Measurements from ENCODE around the gene TMA7B.

Gene TMA7B

DNA sequence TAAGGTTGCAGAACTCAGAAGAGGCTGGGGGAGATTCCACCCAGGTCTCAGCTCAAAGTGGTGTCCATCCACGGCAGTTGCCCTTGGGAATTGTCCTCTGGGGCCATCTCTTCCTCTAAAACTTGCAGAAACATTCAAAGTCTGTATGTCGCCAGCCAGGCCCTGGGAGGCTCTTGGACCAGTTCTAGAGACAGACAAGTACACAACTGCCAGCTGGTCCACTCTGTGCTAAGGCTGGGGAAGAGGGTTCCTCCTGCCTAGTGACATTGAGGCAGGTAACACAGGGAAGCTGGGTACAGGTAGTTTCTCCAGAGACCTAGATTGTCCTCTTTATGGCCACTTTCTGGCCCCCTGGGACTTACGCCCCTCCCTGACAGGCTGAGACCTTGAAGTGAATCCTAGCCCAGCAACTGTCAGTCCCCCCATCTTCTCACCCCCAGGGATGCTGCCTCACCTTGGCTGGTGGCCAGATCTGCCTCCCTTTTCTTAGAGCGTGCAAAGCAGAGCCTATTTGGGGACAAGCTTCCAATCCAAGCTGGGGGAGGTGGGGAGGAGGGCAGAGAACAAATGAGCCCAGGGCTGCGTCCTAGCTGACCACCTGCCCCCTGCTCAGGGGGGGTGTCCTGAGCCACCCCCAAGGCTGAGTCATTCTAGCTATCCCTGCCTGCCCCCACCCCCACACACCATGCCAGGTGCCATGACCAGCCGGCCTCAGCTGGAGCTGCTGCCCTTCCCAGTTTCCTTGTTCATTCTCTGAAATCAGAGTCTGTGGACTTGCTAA lies 42.9 kb downstream of the TMA7B start:
- no peaks in the 10 kb centered on the region for H3K4me1 ChIP-seq (ENCODE audit: control insufficient read depth, insufficient read depth, low read length, unreplicated experiment)
- H2AFZ ChIP-seq (ENCODE audit: low read length, unreplicated experiment) = no peak overlapping the region
- no peak overlapping the region for H3K4me3 ChIP-seq (ENCODE audit: low read depth, low read length)
- H3K36me3 ChIP-seq (ENCODE audit: insufficient read depth, low read length) = no peaks in the 10 kb centered on the region
- H3K79me2 ChIP-seq (ENCODE audit: control insufficient read depth, insufficient read depth, low read length, unreplicated experiment) = no peaks in the 10 kb centered on the region
- H3K27ac ChIP-seq (ENCODE audit: low read depth, low read length) = no peak overlapping the region
- H3K27me3 ChIP-seq (ENCODE audit: insufficient read depth, low read length) = peaks cover 7% of the 10 kb centered on the region

DNA sequence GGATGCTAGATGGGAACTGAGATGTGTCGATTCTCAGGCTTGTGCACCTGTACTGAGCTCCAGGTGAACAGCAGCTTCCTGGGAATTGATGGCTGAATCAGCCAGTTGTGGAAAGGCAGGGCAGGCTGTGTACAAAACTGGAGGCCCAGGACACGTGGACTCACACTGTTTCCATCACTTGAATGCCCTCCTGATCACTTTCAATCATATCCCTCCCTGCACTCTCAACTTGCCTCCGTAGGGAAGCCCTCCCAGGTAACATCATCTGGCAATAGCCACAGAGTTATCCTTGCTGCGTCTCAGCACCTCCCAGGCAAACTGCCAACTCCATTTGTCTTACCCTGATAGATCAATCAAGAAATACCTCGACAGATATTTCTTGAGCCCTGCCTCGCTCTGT lies 44.6 kb downstream of the TMA7B start:
- Histone ChIP-seq H3K27ac (ENCODE audit: low read depth, low read length) (no peak overlapping the region), H3K4me3 (ENCODE audit: low read depth, low read length) (no peak overlapping the region), H2AFZ (ENCODE audit: low read length, unreplicated experiment) (no peak overlapping the region), H3K27me3 (ENCODE audit: insufficient read depth, low read length) (peaks cover 22% of the 10 kb centered on the region), H3K36me3 (ENCODE audit: insufficient read depth, low read length) (no peaks in the 10 kb centered on the region), H3K4me1 (ENCODE audit: control insufficient read depth, insufficient read depth, low read length, unreplicated experiment) (no peaks in the 10 kb centered on the region), H3K79me2 (ENCODE audit: control insufficient read depth, insufficient read depth, low read length, unreplicated experiment) (no peaks in the 10 kb centered on the region)

DNA sequence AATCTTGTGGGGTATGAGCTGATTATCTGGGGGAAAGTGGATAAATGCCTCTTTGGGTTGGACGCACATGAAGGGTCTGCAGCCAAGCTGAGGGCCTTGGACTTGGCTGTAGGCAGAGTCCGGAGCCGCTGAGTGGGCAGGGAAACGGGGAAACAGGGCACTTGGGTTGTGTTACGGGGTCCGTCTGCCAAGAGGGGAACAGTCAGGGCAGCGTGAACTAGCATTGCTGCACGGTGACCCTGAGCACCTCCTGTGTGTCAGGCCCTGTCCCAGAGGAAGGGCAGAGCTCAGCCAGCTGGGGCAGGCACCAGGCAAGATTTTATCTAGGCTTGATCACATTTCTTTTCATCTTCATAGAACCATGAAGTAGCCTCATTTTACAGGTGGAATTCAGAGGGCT lies 46.4 kb downstream of the TMA7B start:
- Histone ChIP-seq H3K27me3 (ENCODE audit: insufficient read depth, low read length) (peaks cover 32% of the 10 kb centered on the region), H3K4me3 (ENCODE audit: low read depth, low read length) (no peak overlapping the region), H3K79me2 (ENCODE audit: control insufficient read depth, insufficient read depth, low read length, unreplicated experiment) (no peaks in the 10 kb centered on the region), H3K36me3 (ENCODE audit: insufficient read depth, low read length) (no peaks in the 10 kb centered on the region), H3K4me1 (ENCODE audit: control insufficient read depth, insufficient read depth, low read length, unreplicated experiment) (no peaks in the 10 kb centered on the region), H2AFZ (ENCODE audit: low read length, unreplicated experiment) (no peak overlapping the region), H3K27ac (ENCODE audit: low read depth, low read length) (no peak overlapping the region)

DNA sequence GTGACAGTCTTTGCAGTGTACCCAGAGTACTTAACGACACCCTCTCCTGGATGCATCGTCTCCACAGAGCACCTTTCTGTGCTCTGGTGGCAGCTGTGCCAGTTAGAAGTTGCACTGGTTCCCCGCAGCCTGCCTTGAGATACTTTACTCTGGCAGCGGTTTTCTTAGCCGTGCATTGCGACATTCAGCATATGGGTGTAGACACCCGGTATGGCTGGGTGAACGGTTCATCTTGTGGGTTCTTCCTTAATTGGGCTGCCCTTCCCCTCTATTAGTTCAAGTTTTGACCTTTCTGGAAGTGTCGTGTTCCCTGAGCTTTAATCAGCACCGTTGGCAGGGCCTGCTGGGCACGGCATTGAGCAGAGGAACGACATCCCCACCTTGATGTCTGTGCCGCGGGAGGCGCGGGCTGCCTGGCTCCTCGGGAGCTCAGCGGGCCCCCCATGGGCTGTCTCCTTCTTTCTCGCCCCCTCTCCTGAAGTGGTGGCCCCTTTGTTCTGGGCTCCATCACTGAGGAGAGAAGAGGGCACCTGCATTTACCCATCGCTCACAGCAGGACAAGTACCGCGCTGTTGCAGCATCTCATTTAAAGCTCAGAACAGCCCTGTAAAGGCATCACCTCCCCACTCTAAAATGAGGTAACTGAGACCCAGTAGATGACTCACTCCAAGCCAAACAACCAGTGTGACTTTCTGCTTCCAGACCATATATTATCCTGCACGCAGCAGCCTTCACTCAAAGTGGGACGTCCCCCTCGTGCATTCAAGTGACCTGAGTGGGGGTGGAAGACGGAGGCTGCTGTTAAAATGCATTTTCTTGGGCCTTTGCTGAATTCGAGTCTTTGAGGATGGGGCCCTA lies 47.9 kb downstream of the TMA7B start:
- Histone ChIP-seq H2AFZ (ENCODE audit: low read length, unreplicated experiment) (no peak overlapping the region), H3K4me1 (ENCODE audit: control insufficient read depth, insufficient read depth, low read length, unreplicated experiment) (no peaks in the 10 kb centered on the region), H3K79me2 (ENCODE audit: control insufficient read depth, insufficient read depth, low read length, unreplicated experiment) (no peaks in the 10 kb centered on the region), H3K27ac (ENCODE audit: low read depth, low read length) (no peak overlapping the region), H3K27me3 (ENCODE audit: insufficient read depth, low read length) (peaks cover 32% of the 10 kb centered on the region), H3K36me3 (ENCODE audit: insufficient read depth, low read length) (no peaks in the 10 kb centered on the region), H3K4me3 (ENCODE audit: low read depth, low read length) (no peak overlapping the region)

DNA sequence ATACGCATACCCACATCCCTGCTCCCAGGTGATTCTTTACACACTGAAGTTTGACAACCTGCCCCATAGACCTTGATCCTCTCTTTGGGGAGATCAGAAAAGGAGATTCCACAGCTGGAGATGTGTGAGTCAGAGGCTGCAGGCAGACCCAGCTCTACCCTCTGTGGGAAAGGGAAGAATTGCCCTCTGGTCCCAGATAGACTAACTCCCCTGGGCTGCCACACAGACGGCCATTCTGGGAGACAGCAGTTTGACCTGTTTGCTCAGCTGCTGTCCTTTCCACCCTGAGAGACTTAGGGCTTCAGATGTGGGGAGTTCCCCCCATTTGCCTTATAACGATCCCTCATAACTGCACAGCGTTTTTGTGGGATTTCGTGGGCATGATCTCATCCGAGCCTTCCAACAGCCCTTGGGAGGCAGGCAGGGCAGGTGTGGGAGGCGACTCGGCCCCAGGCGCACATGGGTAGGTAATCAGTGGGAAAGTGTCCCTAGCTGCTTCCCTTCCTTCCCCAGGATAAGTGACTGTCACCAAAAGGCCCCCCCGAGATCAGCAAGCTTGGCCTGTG lies 48.6 kb downstream of the TMA7B start:
- H3K27ac ChIP-seq (ENCODE audit: low read depth, low read length) = no peak overlapping the region
- no peak overlapping the region for H3K4me3 ChIP-seq (ENCODE audit: low read depth, low read length)
- no peaks in the 10 kb centered on the region for H3K36me3 ChIP-seq (ENCODE audit: insufficient read depth, low read length)
- no peaks in the 10 kb centered on the region for H3K4me1 ChIP-seq (ENCODE audit: control insufficient read depth, insufficient read depth, low read length, unreplicated experiment)
- H3K27me3 ChIP-seq (ENCODE audit: insufficient read depth, low read length) = peaks cover 32% of the 10 kb centered on the region
- no peaks in the 10 kb centered on the region for H3K79me2 ChIP-seq (ENCODE audit: control insufficient read depth, insufficient read depth, low read length, unreplicated experiment)
- no peak overlapping the region for H2AFZ ChIP-seq (ENCODE audit: low read length, unreplicated experiment)

DNA sequence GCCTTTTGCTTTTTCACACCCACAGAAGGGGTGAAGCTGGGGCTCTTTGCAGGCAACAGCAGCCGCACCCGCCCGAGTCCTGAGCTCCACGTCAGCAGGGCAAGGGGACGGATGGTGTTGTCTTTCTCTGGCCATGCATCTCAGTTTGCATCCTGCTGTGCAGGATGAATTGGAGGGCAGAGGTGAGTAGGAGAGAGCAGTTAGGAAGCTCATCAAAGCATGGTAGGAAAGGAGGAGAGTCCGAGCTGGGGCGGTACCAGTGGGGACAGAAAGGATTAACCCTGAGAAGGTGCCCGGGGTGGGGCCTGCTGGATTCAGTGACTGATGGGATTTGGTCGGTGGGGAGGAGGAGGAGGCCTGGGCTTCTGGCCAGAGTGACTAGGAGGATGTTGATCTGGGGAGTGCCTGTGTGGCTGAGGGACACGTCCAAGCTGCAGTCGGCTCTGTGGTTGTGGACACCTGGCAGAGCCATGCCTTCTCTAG lies 49.1 kb downstream of the TMA7B start:
- Histone ChIP-seq H3K4me1 (ENCODE audit: control insufficient read depth, insufficient read depth, low read length, unreplicated experiment) (no peaks in the 10 kb centered on the region), H3K27ac (ENCODE audit: low read depth, low read length) (no peak overlapping the region), H3K27me3 (ENCODE audit: insufficient read depth, low read length) (peaks cover 32% of the 10 kb centered on the region), H3K79me2 (ENCODE audit: control insufficient read depth, insufficient read depth, low read length, unreplicated experiment) (no peaks in the 10 kb centered on the region), H3K36me3 (ENCODE audit: insufficient read depth, low read length) (no peaks in the 10 kb centered on the region), H2AFZ (ENCODE audit: low read length, unreplicated experiment) (no peak overlapping the region), H3K4me3 (ENCODE audit: low read depth, low read length) (no peak overlapping the region)

DNA sequence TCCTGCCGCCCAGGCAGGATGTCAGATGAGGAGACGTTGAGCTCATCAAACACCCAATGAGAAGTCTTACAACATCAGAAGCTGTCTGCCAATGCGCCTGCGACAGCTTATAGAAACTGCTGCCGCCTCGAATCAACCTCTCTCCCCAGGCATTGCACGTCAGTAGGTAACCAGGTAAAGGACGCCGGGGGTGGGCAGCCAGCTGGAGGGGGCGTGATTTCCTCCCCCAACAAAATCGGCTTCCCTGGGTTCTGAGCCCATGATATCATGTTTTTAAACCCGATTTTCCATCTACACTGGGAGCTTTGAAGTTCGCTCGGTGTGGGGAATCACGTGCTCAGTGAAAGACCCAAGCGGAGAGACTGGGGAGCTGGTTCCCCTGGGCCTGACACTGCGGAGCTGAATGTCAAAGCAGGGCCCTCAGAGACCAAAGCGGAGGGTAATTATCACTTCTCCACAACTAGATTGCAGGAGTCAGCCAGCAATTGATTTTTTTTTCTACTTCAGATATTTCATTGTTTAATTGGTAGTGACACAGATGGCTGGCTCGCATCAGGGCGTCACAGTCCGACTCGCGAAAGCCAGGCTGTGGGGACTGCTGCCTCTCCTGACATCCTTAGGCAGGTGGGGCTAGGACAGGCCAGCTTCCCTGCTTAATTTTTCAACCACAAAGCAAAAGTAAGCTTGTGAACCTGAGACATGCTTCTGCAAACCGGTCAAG lies 49.9 kb downstream of the TMA7B start:
- H3K79me2 ChIP-seq (ENCODE audit: control insufficient read depth, insufficient read depth, low read length, unreplicated experiment) = no peaks in the 10 kb centered on the region

DNA sequence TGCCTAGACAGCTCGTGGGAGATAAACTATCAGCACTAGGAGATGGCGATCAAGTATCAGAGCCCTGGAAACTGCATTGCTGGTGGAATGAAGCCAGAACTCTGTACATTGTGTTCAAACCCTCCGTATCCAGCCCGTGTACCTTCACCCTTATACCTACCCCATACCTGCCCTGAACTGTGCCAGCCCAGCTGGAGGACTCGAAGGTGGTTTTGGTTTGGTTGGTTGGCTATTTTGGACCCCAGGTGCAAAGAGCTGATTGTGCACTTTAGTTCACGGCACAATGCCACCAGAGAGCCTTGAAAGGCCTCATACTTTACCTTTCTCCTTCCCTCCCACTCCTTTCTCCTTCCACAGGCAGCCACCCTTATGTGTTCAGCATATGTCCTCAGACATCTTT lies 50.5 kb downstream of the TMA7B start:
- Histone ChIP-seq H3K27ac (ENCODE audit: low read depth, low read length) (no peak overlapping the region), H3K36me3 (ENCODE audit: insufficient read depth, low read length) (no peaks in the 10 kb centered on the region), H3K4me3 (ENCODE audit: low read depth, low read length) (no peak overlapping the region), H3K4me1 (ENCODE audit: control insufficient read depth, insufficient read depth, low read length, unreplicated experiment) (no peaks in the 10 kb centered on the region), H2AFZ (ENCODE audit: low read length, unreplicated experiment) (no peak overlapping the region), H3K79me2 (ENCODE audit: control insufficient read depth, insufficient read depth, low read length, unreplicated experiment) (no peaks in the 10 kb centered on the region), H3K27me3 (ENCODE audit: insufficient read depth, low read length) (peaks cover 39% of the 10 kb centered on the region)

More for the DNA sequence above, 49.9 kb downstream of the TMA7B start:
- Histone ChIP-seq H2AFZ (ENCODE audit: low read length, unreplicated experiment) (no peak overlapping the region), H3K27ac (ENCODE audit: low read depth, low read length) (no peak overlapping the region), H3K4me1 (ENCODE audit: control insufficient read depth, insufficient read depth, low read length, unreplicated experiment) (no peaks in the 10 kb centered on the region), H3K27me3 (ENCODE audit: insufficient read depth, low read length) (peaks cover 39% of the 10 kb centered on the region), H3K4me3 (ENCODE audit: low read depth, low read length) (no peak overlapping the region), H3K36me3 (ENCODE audit: insufficient read depth, low read length) (no peaks in the 10 kb centered on the region)
